Mesodermal cell (in vitro differentiated cells): ENCODE data around the gene BHLHE41.

Experiments
- H3K27ac ChIP-seq: 2 replicates; pipeline ENCODE4 v1.7.0; 2013; ENCODE audit warnings: mild to moderate bottlenecking, low read depth, low read length, moderate library complexity; ENCODE audit not compliant: severe bottlenecking
- H3K36me3 ChIP-seq: 2 replicates; pipeline ENCODE4 v1.7.1; 2013; ENCODE audit warnings: mild to moderate bottlenecking, low read length, moderate library complexity; ENCODE audit not compliant: control insufficient read depth, insufficient read depth
- H3K4me1 ChIP-seq: one replicate; pipeline ENCODE4 v1.7.1; 2013; ENCODE audit warnings: mild to moderate bottlenecking, low read length; ENCODE audit not compliant: insufficient read depth, control insufficient read depth, poor library complexity, severe bottlenecking
- H3K4me3 ChIP-seq: 2 replicates; pipeline ENCODE4 v1.7.0; 2013; ENCODE audit warnings: low read length, control low read depth, mild to moderate bottlenecking; ENCODE audit not compliant: insufficient read depth, poor library complexity, severe bottlenecking; ENCODE audit errors: extremely low read depth
- H3K9me3 ChIP-seq: 2 replicates; pipeline ENCODE4 v1.7.1; 2013; ENCODE audit warnings: mild to moderate bottlenecking, low read length, moderate library complexity; ENCODE audit not compliant: control insufficient read depth
- WGBS, 2 experiments: methylation state at CpG; one replicate each; pipeline ENCODE4 v1.1.5; 2013; ENCODE audit warnings: missing lambda C conversion rate in 2 of 2; ENCODE audit not compliant: insufficient coverage in 2 of 2; 5-methylcytosine and 5-hydroxymethylcytosine counted together

Gene BHLHE41

GRCh38 chr12:26096036-26096435 lies 28.8 kb downstream of the BHLHE41 start:
- H3K4me1 ChIP-seq, result peaks cover 3% of the 10 kb centered on the region

GRCh38 chr12:26095186-26095585 lies 29.7 kb downstream of the BHLHE41 start:
- WGBS, 2 experiments, result 100% methylated on average over 2 of the region's 2 CpGs
- H3K27ac ChIP-seq, result no peak overlapping the region
- no peaks in the 10 kb centered on the region for H3K36me3 ChIP-seq
- H3K9me3 ChIP-seq, result no peaks in the 10 kb centered on the region
- H3K4me3 ChIP-seq, result no peak overlapping the region
- peaks cover 3% of the 10 kb centered on the region for H3K4me1 ChIP-seq

More at GRCh38 chr12:26096036-26096435, 28.8 kb downstream of the BHLHE41 start:
- H3K4me3 ChIP-seq, result no peak overlapping the region
- H3K9me3 ChIP-seq, result no peaks in the 10 kb centered on the region
- H3K27ac ChIP-seq, result no peak overlapping the region
- no peaks in the 10 kb centered on the region for H3K36me3 ChIP-seq
- no CpG with 5 or more reads among the region's 2 CpGs for WGBS, 2 experiments

- no peaks in the 10 kb centered on the region for H3K9me3 ChIP-seq
- H3K4me1 ChIP-seq, result peaks cover 3% of the 10 kb centered on the region
- H3K36me3 ChIP-seq, result no peaks in the 10 kb centered on the region
- no peak overlapping the region for H3K4me3 ChIP-seq
- H3K27ac ChIP-seq, result no peak overlapping the region
- WGBS, 2 experiments, result no CpG with 5 or more reads among the region's 4 CpGs
Measured at GRCh38 chr12:26092346-26093105, 32.3 kb downstream of the BHLHE41 start.

GRCh38 chr12:26091822-26092221 lies 33.0 kb downstream of the BHLHE41 start:
- WGBS, 2 experiments, result 73 to 82% methylated on average over 5 to 6 of the region's 6 CpGs

GRCh38 chr12:26090836-26091510 lies 33.9 kb downstream of the BHLHE41 start:
- Histone ChIP-seq H3K36me3 (no peaks in the 10 kb centered on the region), H3K4me1 (peaks cover 3% of the 10 kb centered on the region), H3K9me3 (no peaks in the 10 kb centered on the region), H3K4me3 (no peak overlapping the region), H3K27ac (no peak overlapping the region)
- WGBS, 2 experiments, result 87 to 89% methylated on average over 8 to 9 of the region's 11 CpGs

More at GRCh38 chr12:26091822-26092221, 33.0 kb downstream of the BHLHE41 start:
- no peaks in the 10 kb centered on the region for H3K9me3 ChIP-seq
- H3K4me1 ChIP-seq, result peaks cover 3% of the 10 kb centered on the region
- no peak overlapping the region for H3K4me3 ChIP-seq
- H3K27ac ChIP-seq, result no peak overlapping the region
- no peaks in the 10 kb centered on the region for H3K36me3 ChIP-seq

GRCh38 chr12:26088998-26089397 lies 35.8 kb downstream of the BHLHE41 start:
- no peak overlapping the region for H3K27ac ChIP-seq
- H3K4me3 ChIP-seq, result no peak overlapping the region
- WGBS, 2 experiments, result 78 to 86% methylated on average over 1 to 2 of the region's 2 CpGs
- H3K9me3 ChIP-seq, result no peaks in the 10 kb centered on the region
- no peaks in the 10 kb centered on the region for H3K36me3 ChIP-seq
- H3K4me1 ChIP-seq, result peaks cover 3% of the 10 kb centered on the region

GRCh38 chr12:26086936-26087335 lies 37.9 kb downstream of the BHLHE41 start:
- WGBS, 2 experiments, result 83% methylated on average over 1 of the region's 1 CpG; no CpG with 5 or more reads in 1 of the 2 experiments
- Histone ChIP-seq H3K9me3 (no peaks in the 10 kb centered on the region), H3K4me3 (no peak overlapping the region), H3K4me1 (peaks cover 3% of the 10 kb centered on the region), H3K36me3 (no peaks in the 10 kb centered on the region), H3K27ac (no peak overlapping the region)

- WGBS, 2 experiments, result 86 to 100% methylated on average over 1 of the region's 1 CpG
- Histone ChIP-seq H3K27ac (no peak overlapping the region), H3K4me1 (no peaks in the 10 kb centered on the region), H3K36me3 (peaks cover under 1% of the 10 kb centered on the region), H3K9me3 (peaks cover 12% of the 10 kb centered on the region), H3K4me3 (no peak overlapping the region)
Measured at GRCh38 chr12:26080911-26081310, 43.9 kb downstream of the BHLHE41 start.

GRCh38 chr12:26077915-26078702 lies 46.7 kb downstream of the BHLHE41 start:
- Histone ChIP-seq H3K4me3 (no peak overlapping the region), H3K27ac (no peak overlapping the region), H3K4me1 (no peaks in the 10 kb centered on the region), H3K36me3 (peaks cover 9% of the 10 kb centered on the region), H3K9me3 (peaks cover 12% of the 10 kb centered on the region)
- 90 to 93% methylated on average over 2 of the region's 2 CpGs for WGBS, 2 experiments
